ENCODE data around the gene TRMU. TPM values are rescaled to one million over a fixed set of nuclear protein-coding genes. Genes with fewer than 3 reads are reported as not detected.

TRMU gene
- total and polyA plus RNA-seq, 2 of the 4 experiments (the other 2 are of a cell fraction): 19.0 to 36.4 TPM

DNA sequence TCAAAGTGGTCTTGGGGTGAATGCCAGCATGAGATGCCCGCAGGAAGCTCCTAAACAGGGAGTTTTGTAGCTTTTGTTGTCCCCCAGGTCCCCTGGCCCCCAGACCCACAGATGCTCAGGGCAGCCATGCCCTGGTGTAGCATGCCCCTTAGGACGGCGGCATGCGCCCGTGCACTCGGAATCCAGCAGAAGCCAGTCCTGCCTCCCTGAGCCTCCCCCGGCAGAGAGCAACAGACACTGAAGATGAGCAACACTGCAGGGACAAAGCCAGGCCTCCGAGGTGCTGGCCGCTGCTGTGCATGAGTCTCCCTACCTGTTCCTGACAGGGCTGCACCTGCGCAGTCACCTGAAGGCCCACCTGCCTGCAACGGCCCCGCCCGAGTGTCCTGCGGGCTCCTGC lies 59.1 kb downstream of the TRMU start:
- intact Hi-C loops (cut with micrococcal nuclease) (loop anchor here (10.0 kb wide), 1 partner anchor 130 kb away; no protein-coding TSS in a partner anchor), dilution Hi-C loops (cut with HindIII; ENCODE audit: low sequenced_read_pairs, unreplicated experiment) (no loop called here), in situ Hi-C loops (cut with MboI; ENCODE audit: low sequenced_read_pairs) (loop anchor here (5.0 kb wide), 1 partner anchor 47 kb away; no protein-coding TSS in a partner anchor)
- H2BK120ac ChIP-seq (ENCODE audit: low read depth, low read length): no peak overlapping the region
- no peaks in the 10 kb centered on the region for H4K20me1 ChIP-seq (ENCODE audit: insufficient read depth, low read length)
- no peak overlapping the region for H3K27ac ChIP-seq (ENCODE audit: insufficient read depth, low read length)
- H3K4ac ChIP-seq (ENCODE audit: low read depth, low read length): no peak overlapping the region
- POLR2A ChIA-PET (ENCODE audit: unreplicated experiment): no interaction called here
- no peak for DNase-seq
- H2AFZ ChIP-seq (replicated peaks; ENCODE audit: low read length, poor library complexity): no peak overlapping the region
- H3K9me1 ChIP-seq (ENCODE audit: insufficient read depth, low read length): no peaks in the 10 kb centered on the region
- H3K14ac ChIP-seq (replicated peaks; ENCODE audit: low read depth, low read length): no peak overlapping the region
- H2BK20ac ChIP-seq (ENCODE audit: low read depth, low read length): no peak overlapping the region
- no peak overlapping the region for H2AK5ac ChIP-seq (ENCODE audit: low read depth, low read length)
- no TSS peak for BruUV-seq (replicated peaks)
- TF ChIP-seq MXI1 (IDR thresholded peaks at IDR 0.05; ENCODE audit: borderline replicate concordance, low read depth, low read length) (no peak), CHD1 (IDR thresholded peaks at IDR 0.05; ENCODE audit: low read depth, low read length) (no peak), CEBPB (IDR thresholded peaks at IDR 0.05; ENCODE audit: low read depth, low read length) (no peak), SMC3 (IDR thresholded peaks at IDR 0.05; ENCODE audit: low read depth, low read length) (no peak), BHLHE40 (IDR thresholded peaks at IDR 0.05; ENCODE audit: low read depth, low read length) (no peak), MAZ (IDR thresholded peaks at IDR 0.05; ENCODE audit: borderline replicate concordance, low read depth, low read length) (no peak), RAD21 (IDR thresholded peaks at IDR 0.05; ENCODE audit: low read length) (no peak), POLR2A (IDR thresholded peaks at IDR 0.05; ENCODE audit: low read depth, low read length) (no peak), NFE2L2 (IDR thresholded peaks at IDR 0.05; ENCODE audit: low read depth, low read length) (no peak), MAFK (IDR thresholded peaks at IDR 0.05; ENCODE audit: low read depth, low read length) (no peak), RFX5 (IDR thresholded peaks at IDR 0.05; ENCODE audit: low read depth, low read length) (no peak), RCOR1 (IDR thresholded peaks at IDR 0.05; ENCODE audit: insufficient replicate concordance, low read length) (no peak), FOS (IDR thresholded peaks at IDR 0.05; ENCODE audit: low read depth, low read length) (no peak)
- TF ChIP-seq, protein P1, sequence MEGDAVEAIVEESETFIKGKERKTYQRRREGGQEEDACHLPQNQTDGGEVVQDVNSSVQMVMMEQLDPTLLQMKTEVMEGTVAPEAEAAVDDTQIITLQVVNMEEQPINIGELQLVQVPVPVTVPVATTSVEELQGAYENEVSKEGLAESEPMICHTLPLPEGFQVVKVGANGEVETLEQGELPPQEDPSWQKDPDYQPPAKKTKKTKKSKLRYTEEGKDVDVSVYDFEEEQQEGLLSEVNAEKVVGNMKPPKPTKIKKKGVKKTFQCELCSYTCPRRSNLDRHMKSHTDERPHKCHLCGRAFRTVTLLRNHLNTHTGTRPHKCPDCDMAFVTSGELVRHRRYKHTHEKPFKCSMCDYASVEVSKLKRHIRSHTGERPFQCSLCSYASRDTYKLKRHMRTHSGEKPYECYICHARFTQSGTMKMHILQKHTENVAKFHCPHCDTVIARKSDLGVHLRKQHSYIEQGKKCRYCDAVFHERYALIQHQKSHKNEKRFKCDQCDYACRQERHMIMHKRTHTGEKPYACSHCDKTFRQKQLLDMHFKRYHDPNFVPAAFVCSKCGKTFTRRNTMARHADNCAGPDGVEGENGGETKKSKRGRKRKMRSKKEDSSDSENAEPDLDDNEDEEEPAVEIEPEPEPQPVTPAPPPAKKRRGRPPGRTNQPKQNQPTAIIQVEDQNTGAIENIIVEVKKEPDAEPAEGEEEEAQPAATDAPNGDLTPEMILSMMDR (conservative IDR thresholded peaks at IDR 0.05; ENCODE audit: low read depth, low read length): no peak
- TF ChIP-seq, protein P2, sequence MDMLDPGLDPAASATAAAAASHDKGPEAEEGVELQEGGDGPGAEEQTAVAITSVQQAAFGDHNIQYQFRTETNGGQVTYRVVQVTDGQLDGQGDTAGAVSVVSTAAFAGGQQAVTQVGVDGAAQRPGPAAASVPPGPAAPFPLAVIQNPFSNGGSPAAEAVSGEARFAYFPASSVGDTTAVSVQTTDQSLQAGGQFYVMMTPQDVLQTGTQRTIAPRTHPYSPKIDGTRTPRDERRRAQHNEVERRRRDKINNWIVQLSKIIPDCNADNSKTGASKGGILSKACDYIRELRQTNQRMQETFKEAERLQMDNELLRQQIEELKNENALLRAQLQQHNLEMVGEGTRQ (IDR thresholded peaks at IDR 0.05; ENCODE audit: low read depth, low read length): no peak
- TF ChIP-seq, protein P3, sequence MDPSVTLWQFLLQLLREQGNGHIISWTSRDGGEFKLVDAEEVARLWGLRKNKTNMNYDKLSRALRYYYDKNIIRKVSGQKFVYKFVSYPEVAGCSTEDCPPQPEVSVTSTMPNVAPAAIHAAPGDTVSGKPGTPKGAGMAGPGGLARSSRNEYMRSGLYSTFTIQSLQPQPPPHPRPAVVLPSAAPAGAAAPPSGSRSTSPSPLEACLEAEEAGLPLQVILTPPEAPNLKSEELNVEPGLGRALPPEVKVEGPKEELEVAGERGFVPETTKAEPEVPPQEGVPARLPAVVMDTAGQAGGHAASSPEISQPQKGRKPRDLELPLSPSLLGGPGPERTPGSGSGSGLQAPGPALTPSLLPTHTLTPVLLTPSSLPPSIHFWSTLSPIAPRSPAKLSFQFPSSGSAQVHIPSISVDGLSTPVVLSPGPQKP (IDR thresholded peaks at IDR 0.05; ENCODE audit: borderline replicate concordance, low read depth, low read length): no peak
- H2BK5ac ChIP-seq (ENCODE audit: low read depth, low read length, poor library complexity, severe bottlenecking): no peak overlapping the region
- H3K4me3 ChIP-seq (ENCODE audit: insufficient read depth, low read depth, low read length): no peak overlapping the region
- H3K4me1 ChIP-seq (ENCODE audit: control insufficient read depth, insufficient read depth, low read length): no peaks in the 10 kb centered on the region
- 84% methylated on average over 8 of the region's 14 CpGs; no CpG with 5 or more reads in 1 of the 2 experiments for WGBS, 2 experiments (ENCODE audit: extremely low coverage in 2 of 2, insufficient read length in 1 of 2)
- no peak overlapping the region for H2AK9ac ChIP-seq (replicated peaks; ENCODE audit: low read depth, low read length, poor library complexity)
- H3K27me3 ChIP-seq (ENCODE audit: control insufficient read depth, insufficient read depth, low read length): peaks cover 9% of the 10 kb centered on the region; the same call in 1 of the 2 replicates
- H4K8ac ChIP-seq (ENCODE audit: low read depth in 2 of 2, low read length in 2 of 2): no peak overlapping the region
- no peak overlapping the region for H2BK15ac ChIP-seq (ENCODE audit: low read depth, low read length)
- H3K9me3 ChIP-seq (ENCODE audit: control insufficient read depth, insufficient read depth, low read length): no peaks in the 10 kb centered on the region
- H3K9ac ChIP-seq (ENCODE audit: low read depth, low read length): no peak overlapping the region
- H3K4me2 ChIP-seq (ENCODE audit: low read depth, low read length): no peak overlapping the region
- ATAC-seq (ENCODE audit: low read depth): no peak
- no peak overlapping the region for H3K23ac ChIP-seq (ENCODE audit: low read depth, low read length)
- H3K56ac ChIP-seq (ENCODE audit: extremely low read depth, insufficient read depth, low read length): no peak overlapping the region
- no peaks in the 10 kb centered on the region for H3K36me3 ChIP-seq (ENCODE audit: control insufficient read depth, insufficient read depth, low read length)
- H4K5ac ChIP-seq (ENCODE audit: low read depth, low read length): no peak overlapping the region
- no peak overlapping the region for H3K18ac ChIP-seq (ENCODE audit: low read depth, low read length)
- H4K91ac ChIP-seq (ENCODE audit: insufficient read depth, low read depth, low read length): no peak overlapping the region
- CTCF ChIA-PET: no interaction called here
- H3K79me1 ChIP-seq (ENCODE audit: low read depth in 1 of 2, low read length in 2 of 2): no peaks in the 10 kb centered on the region
